ENCODE data around the gene HSPG2. TPM values are rescaled to one million over a fixed set of nuclear protein-coding genes. Genes with fewer than 3 reads are reported as not detected.

HSPG2 gene
- total RNA-seq, 2 experiments from 2014 or later: 3.2 to 3.8 TPM

- Mint-ChIP-seq H3K4me3 (no peak overlapping the region), H3K27ac (no peak overlapping the region), H3K4me1 (ENCODE audit: low read depth) (no peaks in the 10 kb centered on the region), H3K36me3 (ENCODE audit: low read depth) (no peaks in the 10 kb centered on the region), H3K27me3 (ENCODE audit: low read depth) (no peaks in the 10 kb centered on the region), H3K9me3 (ENCODE audit: insufficient read depth) (no peaks in the 10 kb centered on the region)
- ChIA-PET CTCF (no interaction called here), POLR2A (no interaction called here)
- no peak for ATAC-seq
- no peak for DNase-seq
Measured at GRCh38 chr1:21876267-21876666, 60.8 kb downstream of the HSPG2 start.

- no peak for DNase-seq
- Mint-ChIP-seq H3K4me3 (no peak overlapping the region), H3K27ac (no peak overlapping the region), H3K4me1 (ENCODE audit: low read depth) (no peaks in the 10 kb centered on the region), H3K36me3 (ENCODE audit: low read depth) (no peaks in the 10 kb centered on the region), H3K9me3 (ENCODE audit: insufficient read depth) (no peaks in the 10 kb centered on the region), H3K27me3 (ENCODE audit: low read depth) (no peaks in the 10 kb centered on the region)
- CTCF ChIA-PET: no interaction called here
- POLR2A ChIA-PET: no interaction called here
- ATAC-seq: no peak
Measured at GRCh38 chr1:21875621-21876063, 61.5 kb downstream of the HSPG2 start.

DNA sequence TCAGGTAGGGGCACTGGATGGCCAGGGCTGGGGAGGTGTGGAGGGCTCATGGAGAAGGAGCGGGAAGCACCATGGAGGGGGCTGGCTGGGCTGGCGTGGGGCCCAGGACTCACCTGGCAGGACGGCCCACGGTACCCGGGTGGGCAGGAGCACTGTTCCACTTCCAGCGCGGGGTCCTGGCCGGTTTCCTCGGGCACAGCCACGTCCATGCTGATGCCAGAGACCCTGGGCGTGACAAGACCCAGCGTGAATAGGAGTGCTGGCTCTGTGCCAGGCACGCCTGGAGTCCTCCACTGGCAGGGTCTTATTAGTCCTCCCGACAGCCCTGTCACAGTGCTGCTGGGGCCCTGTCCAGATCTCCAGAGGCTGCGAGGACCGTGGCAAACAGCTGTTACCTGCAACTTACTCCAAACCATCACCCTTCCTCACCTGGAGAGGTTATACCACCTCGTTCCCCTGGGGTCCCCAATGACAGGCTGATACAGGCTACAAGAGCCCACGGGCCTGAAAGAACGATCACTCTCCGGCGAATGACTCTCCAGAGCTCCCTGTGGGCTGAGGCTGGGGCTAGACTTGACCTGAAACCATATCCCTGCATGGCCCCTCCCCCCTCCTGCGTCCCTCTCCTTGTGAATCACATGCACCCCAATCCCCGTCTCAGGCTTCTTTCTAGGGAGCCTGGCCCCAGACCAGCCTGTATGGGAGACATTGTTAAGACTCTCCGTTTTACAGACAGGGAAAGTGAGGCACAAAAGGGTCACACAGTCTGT is 62.1 kb downstream of the HSPG2 start:
- Mint-ChIP-seq H3K9me3 (ENCODE audit: insufficient read depth) (no peaks in the 10 kb centered on the region), H3K27ac (no peak overlapping the region), H3K4me1 (ENCODE audit: low read depth) (no peaks in the 10 kb centered on the region), H3K4me3 (no peak overlapping the region), H3K36me3 (ENCODE audit: low read depth) (no peaks in the 10 kb centered on the region), H3K27me3 (ENCODE audit: low read depth) (no peaks in the 10 kb centered on the region)
- CTCF ChIA-PET: no interaction called here
- DNase-seq (no peak), ATAC-seq (no peak)
- POLR2A ChIA-PET: no interaction called here

- Mint-ChIP-seq H3K9me3 (ENCODE audit: insufficient read depth) (no peaks in the 10 kb centered on the region), H3K27ac (no peak overlapping the region), H3K4me1 (ENCODE audit: low read depth) (no peaks in the 10 kb centered on the region), H3K36me3 (ENCODE audit: low read depth) (no peaks in the 10 kb centered on the region), H3K27me3 (ENCODE audit: low read depth) (no peaks in the 10 kb centered on the region), H3K4me3 (no peak overlapping the region)
- CTCF ChIA-PET: no interaction called here
- DNase-seq (no peak), ATAC-seq (no peak)
- POLR2A ChIA-PET: no interaction called here
Measured at GRCh38 chr1:21874328-21874727, 62.8 kb downstream of the HSPG2 start.

DNA sequence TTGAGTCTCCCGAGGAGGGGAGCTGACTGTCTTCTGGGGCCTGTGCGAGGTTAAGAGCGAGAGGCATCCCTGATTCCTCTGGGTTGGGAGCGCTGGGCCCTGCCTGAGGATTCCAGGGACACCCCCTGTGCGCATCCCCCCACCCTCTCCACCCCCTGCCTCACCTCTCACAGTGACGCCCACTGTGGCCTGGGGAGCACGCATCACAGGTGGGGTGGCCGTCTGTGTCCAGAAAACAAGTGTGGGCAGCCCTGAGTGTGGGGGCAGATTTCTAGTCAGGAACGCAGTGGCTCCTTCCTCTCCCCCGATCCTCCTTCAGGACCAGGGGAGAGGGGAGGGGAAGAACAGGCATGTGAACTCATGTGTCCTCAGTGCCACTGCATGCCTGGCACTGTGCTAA is 63.3 kb downstream of the HSPG2 start:
- ChIA-PET CTCF (no interaction called here), POLR2A (no interaction called here)
- DNase-seq: no peak
- H3K9me3 Mint-ChIP-seq (ENCODE audit: insufficient read depth): no peaks in the 10 kb centered on the region
- ATAC-seq: no peak
- no peaks in the 10 kb centered on the region for H3K27me3 Mint-ChIP-seq (ENCODE audit: low read depth)
- no peak overlapping the region for H3K4me3 Mint-ChIP-seq
- no peak overlapping the region for H3K27ac Mint-ChIP-seq
- no peaks in the 10 kb centered on the region for H3K36me3 Mint-ChIP-seq (ENCODE audit: low read depth)
- H3K4me1 Mint-ChIP-seq (ENCODE audit: low read depth): no peaks in the 10 kb centered on the region

DNA sequence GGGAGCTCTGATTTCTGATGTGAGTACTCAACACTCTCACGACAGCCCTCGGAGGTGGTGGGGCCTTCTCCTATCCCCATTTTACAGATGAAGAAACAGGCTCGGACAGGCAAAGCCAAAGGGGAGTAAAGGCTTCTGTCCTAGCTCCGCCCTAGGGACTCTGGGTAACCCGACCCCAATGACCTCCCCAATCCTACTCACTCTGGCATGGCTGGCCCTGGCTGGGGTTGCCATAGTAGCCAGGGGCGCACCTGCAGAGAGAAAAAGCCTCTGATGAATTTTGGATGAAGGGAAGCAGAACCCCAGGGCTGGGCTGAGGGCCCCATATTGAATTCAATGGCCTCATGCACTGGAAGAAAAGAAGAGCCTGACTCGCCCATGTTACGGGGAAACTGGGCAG is 63.9 kb downstream of the HSPG2 start:
- Mint-ChIP-seq H3K4me3 (no peak overlapping the region), H3K9me3 (ENCODE audit: insufficient read depth) (no peaks in the 10 kb centered on the region), H3K36me3 (ENCODE audit: low read depth) (no peaks in the 10 kb centered on the region), H3K27me3 (ENCODE audit: low read depth) (no peaks in the 10 kb centered on the region), H3K27ac (no peak overlapping the region), H3K4me1 (ENCODE audit: low read depth) (no peaks in the 10 kb centered on the region)
- ChIA-PET POLR2A (no interaction called here), CTCF (no interaction called here)
- ATAC-seq (no peak), DNase-seq (no peak)

- Mint-ChIP-seq H3K27me3 (ENCODE audit: low read depth) (no peaks in the 10 kb centered on the region), H3K27ac (no peak overlapping the region), H3K9me3 (ENCODE audit: insufficient read depth) (no peaks in the 10 kb centered on the region), H3K36me3 (ENCODE audit: low read depth) (no peaks in the 10 kb centered on the region), H3K4me1 (ENCODE audit: low read depth) (no peaks in the 10 kb centered on the region), H3K4me3 (no peak overlapping the region)
- CTCF ChIA-PET: no interaction called here
- ATAC-seq (no peak), DNase-seq (no peak)
- POLR2A ChIA-PET: no interaction called here
Measured at GRCh38 chr1:21872445-21873079, 64.5 kb downstream of the HSPG2 start.

DNA sequence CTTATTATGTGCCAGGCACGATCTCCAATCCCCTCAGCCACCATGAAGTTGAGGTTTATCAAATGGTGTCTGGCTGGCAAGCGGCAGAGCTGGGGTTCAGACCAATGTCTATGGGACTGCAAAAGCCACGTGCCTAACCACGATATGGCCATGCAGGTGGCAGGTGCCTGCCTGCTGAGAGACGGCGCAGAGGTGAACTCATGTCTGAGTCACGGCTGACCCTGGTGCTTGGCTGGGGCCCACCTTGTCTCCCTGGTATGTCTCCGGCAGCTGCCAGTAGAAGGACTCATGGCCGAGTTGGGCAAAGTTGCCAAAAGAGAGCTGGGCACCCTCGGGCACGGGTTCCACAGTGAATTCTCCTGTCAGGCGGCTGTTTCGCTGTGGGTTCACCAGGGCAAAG is 65.2 kb downstream of the HSPG2 start:
- Mint-ChIP-seq H3K9me3 (ENCODE audit: insufficient read depth) (no peaks in the 10 kb centered on the region), H3K4me1 (ENCODE audit: low read depth) (no peaks in the 10 kb centered on the region), H3K4me3 (no peak overlapping the region), H3K27ac (no peak overlapping the region), H3K27me3 (ENCODE audit: low read depth) (no peaks in the 10 kb centered on the region), H3K36me3 (ENCODE audit: low read depth) (no peaks in the 10 kb centered on the region)
- DNase-seq (no peak), ATAC-seq (no peak)
- CTCF ChIA-PET: no interaction called here
- POLR2A ChIA-PET: no interaction called here

GRCh38 chr1:21870611-21871010 is 66.5 kb downstream of the HSPG2 start:
- H3K27ac Mint-ChIP-seq: no peak overlapping the region
- H3K4me1 Mint-ChIP-seq (ENCODE audit: low read depth): peaks cover 5% of the 10 kb centered on the region
- H3K27me3 Mint-ChIP-seq (ENCODE audit: low read depth): no peaks in the 10 kb centered on the region
- H3K36me3 Mint-ChIP-seq (ENCODE audit: low read depth): no peaks in the 10 kb centered on the region
- ChIA-PET POLR2A (no interaction called here), CTCF (no interaction called here)
- H3K9me3 Mint-ChIP-seq (ENCODE audit: insufficient read depth): no peaks in the 10 kb centered on the region
- no peak overlapping the region for H3K4me3 Mint-ChIP-seq
- DNase-seq (no peak), ATAC-seq (no peak)

GRCh38 chr1:21869620-21870121 is 67.4 kb downstream of the HSPG2 start:
- Mint-ChIP-seq H3K4me3 (no peak overlapping the region), H3K27me3 (ENCODE audit: low read depth) (no peaks in the 10 kb centered on the region), H3K4me1 (ENCODE audit: low read depth) (peaks cover 5% of the 10 kb centered on the region), H3K27ac (no peak overlapping the region), H3K36me3 (ENCODE audit: low read depth) (no peaks in the 10 kb centered on the region), H3K9me3 (ENCODE audit: insufficient read depth) (no peaks in the 10 kb centered on the region)
- ATAC-seq: no peak
- no peak for DNase-seq
- CTCF ChIA-PET: no interaction called here
- POLR2A ChIA-PET: interaction anchor here (0.6 kb wide), 1 partner anchor 146 kb away, joined by 3 read pairs; no protein-coding TSS in a partner anchor

GRCh38 chr1:21868941-21869454 is 68.1 kb downstream of the HSPG2 start:
- POLR2A ChIA-PET: no interaction called here
- CTCF ChIA-PET: no interaction called here

GRCh38 chr1:21868482-21868881 is 68.6 kb downstream of the HSPG2 start:
- no peak for DNase-seq
- Mint-ChIP-seq H3K9me3 (ENCODE audit: insufficient read depth) (no peaks in the 10 kb centered on the region), H3K27ac (no peak overlapping the region), H3K27me3 (ENCODE audit: low read depth) (no peaks in the 10 kb centered on the region), H3K4me3 (no peak overlapping the region), H3K36me3 (ENCODE audit: low read depth) (no peaks in the 10 kb centered on the region), H3K4me1 (ENCODE audit: low read depth) (peaks cover 5% of the 10 kb centered on the region)
- ChIA-PET POLR2A (no interaction called here), CTCF (no interaction called here)
- ATAC-seq: no peak

More at GRCh38 chr1:21868941-21869454, 68.1 kb downstream of the HSPG2 start:
- H3K9me3 Mint-ChIP-seq (ENCODE audit: insufficient read depth): no peaks in the 10 kb centered on the region
- no peaks in the 10 kb centered on the region for H3K27me3 Mint-ChIP-seq (ENCODE audit: low read depth)
- H3K4me1 Mint-ChIP-seq (ENCODE audit: low read depth): peaks cover 5% of the 10 kb centered on the region
- H3K36me3 Mint-ChIP-seq (ENCODE audit: low read depth): no peaks in the 10 kb centered on the region
- ATAC-seq (no peak), DNase-seq (no peak)
- H3K27ac Mint-ChIP-seq: no peak overlapping the region
- no peak overlapping the region for H3K4me3 Mint-ChIP-seq
